Skin epidermis (tissue), 12 donors: ENCODE data around the gene C1QTNF6.
A peak's percentile ranks its signal among the peaks of the same experiment; 100 is the strongest.

Experiments used
- H3K27ac ChIP-seq, 21 experiments: fragments of 200-600 bp; sonication (generic) in 11 of 21; one replicate each; pipeline ENCODE4 v1.5.0; 2020; ENCODE audit warnings: mild to moderate bottlenecking in 3 of 21, inconsistent platforms in 2 of 21, moderate library complexity in 2 of 21
- H3K4me3 ChIP-seq, 7 experiments: fragments of 200-600 bp; sonication (generic) in 2 of 7; one replicate each; pipeline ENCODE4 v1.5.0; 2020; ENCODE audit warnings: inconsistent platforms in 2 of 7, mild to moderate bottlenecking in 2 of 7, moderate library complexity in 1 of 7

C1QTNF6 gene

DNA sequence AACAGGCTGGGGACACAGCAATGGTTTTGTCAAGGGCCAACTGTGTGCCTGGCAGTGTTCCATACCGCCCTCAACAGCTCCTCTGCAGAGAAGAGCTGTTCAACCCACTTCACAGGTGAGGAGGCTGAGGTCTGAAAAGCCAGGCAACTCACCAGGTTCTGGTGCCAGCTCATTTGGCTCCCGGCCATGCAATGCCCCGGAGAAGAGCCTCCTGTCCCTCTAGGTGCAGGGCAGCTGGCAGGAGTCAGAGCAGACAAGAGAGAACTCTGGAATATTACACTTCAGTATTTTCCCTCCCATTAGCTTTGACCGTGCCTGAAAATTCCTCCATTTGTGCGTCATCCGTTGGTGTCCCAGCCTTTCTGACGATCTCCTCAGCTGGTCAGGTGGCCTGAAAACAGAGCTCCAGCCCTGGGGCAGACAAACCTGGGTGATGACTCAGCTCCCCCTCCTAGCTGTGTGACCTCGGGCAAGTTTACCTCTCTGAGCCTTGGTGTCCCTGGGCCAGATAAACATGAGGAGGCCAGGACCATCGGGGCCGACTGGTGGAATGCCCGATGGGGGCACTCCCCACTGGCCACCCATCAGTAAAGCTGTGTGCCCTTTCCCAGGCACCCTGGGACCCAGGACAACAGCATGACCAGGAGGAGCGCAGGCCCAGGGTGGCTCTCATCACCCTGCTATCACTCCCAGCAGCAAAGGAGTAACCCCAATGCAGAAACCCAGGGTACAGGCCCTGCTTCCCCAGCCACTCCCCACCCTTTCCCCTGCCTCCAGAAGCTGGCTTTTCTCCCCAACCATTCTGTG, 9.6 kb upstream of the C1QTNF6 start:
- Histone ChIP-seq H3K4me3 (peak overlapping the region in 3 of 7 experiments; percentile 51 to 72 (median 71)), H3K27ac (peak overlapping the region in 20 of 21 experiments; percentile 83 to 98 (median 95))

- H3K4me3 ChIP-seq = no peak overlapping the region
- peak overlapping the region in 18 of 21 experiments; percentile 2 to 98 (median 94) for H3K27ac ChIP-seq
Measured at GRCh38 chr22:37196539-37197450, 8.7 kb upstream of the C1QTNF6 start.

DNA sequence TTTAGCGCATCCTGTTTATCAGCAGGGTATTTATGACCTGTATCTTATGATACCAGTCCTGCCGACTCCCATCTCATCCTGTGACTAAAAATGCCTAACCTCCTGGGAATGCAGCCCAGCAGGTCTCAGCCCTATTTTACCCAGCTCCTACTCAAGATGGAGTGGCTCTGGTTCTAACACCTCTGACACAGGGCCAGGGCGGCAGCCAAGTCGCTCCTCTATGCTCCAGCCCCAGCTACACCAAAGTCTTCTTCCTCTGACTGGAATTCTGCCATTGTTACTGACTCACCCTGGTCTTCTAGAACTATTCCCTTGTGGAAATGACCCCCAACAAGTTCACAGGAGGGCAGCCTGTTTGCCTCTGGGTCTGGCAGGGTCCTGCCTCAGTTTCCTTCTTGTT, 7.9 kb upstream of the C1QTNF6 start:
- no peak overlapping the region for H3K4me3 ChIP-seq
- peak overlapping the region in 11 of 21 experiments; percentile 64 to 98 (median 95) for H3K27ac ChIP-seq

GRCh38 chr22:37194750-37195149, 6.7 kb upstream of the C1QTNF6 start:
- H3K27ac ChIP-seq = peak overlapping the region in 9 of 21 experiments; percentile 1 to 77 (median 37)
- H3K4me3 ChIP-seq = no peak overlapping the region

GRCh38 chr22:37193629-37194191, 5.7 kb upstream of the C1QTNF6 start:
- Histone ChIP-seq H3K4me3 (no peak overlapping the region), H3K27ac (peak overlapping the region in 11 of 21 experiments; percentile 13 to 77 (median 51))

GRCh38 chr22:37192741-37193140, 4.7 kb upstream of the C1QTNF6 start:
- no peak overlapping the region for H3K4me3 ChIP-seq
- H3K27ac ChIP-seq = peak overlapping the region in 8 of 21 experiments; percentile 1 to 77 (median 24)

- Histone ChIP-seq H3K27ac (no peak overlapping the region), H3K4me3 (no peak overlapping the region)
Measured at GRCh38 chr22:37192204-37192603, 4.2 kb upstream of the C1QTNF6 start.

- peak overlapping the region in 1 of 21 experiments; percentile 92 for H3K27ac ChIP-seq
Measured at GRCh38 chr22:37190262-37190780, 2.3 kb upstream of the C1QTNF6 start.

GRCh38 chr22:37188901-37189466, 937 bp upstream of the C1QTNF6 start:
- Histone ChIP-seq H3K4me3 (no peak overlapping the region), H3K27ac (peak overlapping the region in 20 of 21 experiments; percentile 68 to 93 (median 86))

More at GRCh38 chr22:37190262-37190780, 2.3 kb upstream of the C1QTNF6 start:
- H3K4me3 ChIP-seq = no peak overlapping the region

- Histone ChIP-seq H3K27ac (peak overlapping the region in 20 of 21 experiments; percentile 68 to 93 (median 86)), H3K4me3 (peak overlapping the region; percentile 20 to 39 (median 24))
Measured at GRCh38 chr22:37187552-37187890, 526 bp downstream of the C1QTNF6 start.

DNA sequence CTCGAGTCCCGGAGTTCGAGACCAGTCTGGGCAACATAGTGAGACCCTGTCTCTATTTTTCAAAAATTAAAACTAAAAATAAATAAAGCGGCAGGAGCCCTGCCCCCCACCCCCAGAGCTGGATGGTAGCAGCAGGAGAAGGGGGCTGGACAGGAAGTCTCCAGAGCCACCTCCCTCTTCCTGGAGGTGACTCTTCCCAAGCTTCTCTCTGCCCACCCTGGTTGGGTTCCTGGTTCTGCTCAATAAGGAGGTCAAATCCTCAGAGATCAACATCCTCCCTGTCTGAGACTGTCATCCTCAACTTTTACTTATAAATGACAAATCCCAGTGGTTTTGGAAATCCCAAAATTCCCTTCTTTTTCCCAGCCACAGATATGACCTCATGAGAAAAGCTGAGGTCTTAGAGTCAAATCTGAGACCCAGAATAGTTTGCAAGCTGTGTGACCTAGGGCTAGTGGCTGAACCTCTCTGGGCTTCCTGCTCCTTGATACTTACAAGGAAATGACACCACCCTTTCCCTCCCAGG, 987 bp downstream of the C1QTNF6 start:
- Histone ChIP-seq H3K27ac (peak overlapping the region in 20 of 21 experiments; percentile 68 to 93 (median 86)), H3K4me3 (peak overlapping the region; percentile 7 to 39 (median 24))

DNA sequence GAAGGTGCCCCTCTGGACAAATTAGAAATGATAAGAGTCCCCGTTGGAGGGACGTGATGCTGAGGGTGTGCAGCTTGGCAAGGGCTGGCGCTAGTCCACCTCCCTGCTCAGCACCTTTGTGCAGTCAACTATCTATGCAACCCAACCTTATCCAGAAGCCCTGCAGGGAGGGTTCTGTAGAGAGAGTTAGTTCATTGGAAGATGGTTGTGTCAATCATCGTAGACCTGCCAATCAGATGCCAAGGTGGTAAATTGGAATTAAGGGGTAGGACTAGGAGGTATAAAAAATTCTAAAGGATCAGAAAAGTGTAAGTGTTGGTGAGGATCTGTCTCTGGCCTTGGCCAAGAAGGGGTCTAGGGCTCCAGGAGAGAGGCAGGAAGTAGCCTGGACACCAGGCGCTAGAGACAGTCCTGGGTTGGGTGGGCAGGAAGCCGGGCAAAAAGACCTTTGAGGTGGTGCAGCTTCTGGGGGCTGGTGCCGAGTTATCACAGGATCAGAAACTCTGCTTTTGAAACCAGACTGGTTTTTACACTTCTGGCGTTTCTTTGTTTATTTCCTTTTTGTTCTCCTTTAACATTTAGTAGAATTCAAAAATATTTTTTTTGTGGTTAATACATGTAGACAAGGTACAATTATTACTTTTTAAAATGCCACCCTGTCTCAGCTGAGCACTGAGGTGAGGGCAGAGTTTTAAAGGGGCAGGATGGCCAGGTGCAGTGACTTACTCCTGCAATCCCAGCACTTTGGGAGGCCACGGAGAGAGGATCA, 1.6 kb downstream of the C1QTNF6 start:
- Histone ChIP-seq H3K4me3 (peak overlapping the region in 3 of 7 experiments; percentile 7 to 22 (median 20)), H3K27ac (peak overlapping the region in 19 of 21 experiments; percentile 68 to 93 (median 87))

DNA sequence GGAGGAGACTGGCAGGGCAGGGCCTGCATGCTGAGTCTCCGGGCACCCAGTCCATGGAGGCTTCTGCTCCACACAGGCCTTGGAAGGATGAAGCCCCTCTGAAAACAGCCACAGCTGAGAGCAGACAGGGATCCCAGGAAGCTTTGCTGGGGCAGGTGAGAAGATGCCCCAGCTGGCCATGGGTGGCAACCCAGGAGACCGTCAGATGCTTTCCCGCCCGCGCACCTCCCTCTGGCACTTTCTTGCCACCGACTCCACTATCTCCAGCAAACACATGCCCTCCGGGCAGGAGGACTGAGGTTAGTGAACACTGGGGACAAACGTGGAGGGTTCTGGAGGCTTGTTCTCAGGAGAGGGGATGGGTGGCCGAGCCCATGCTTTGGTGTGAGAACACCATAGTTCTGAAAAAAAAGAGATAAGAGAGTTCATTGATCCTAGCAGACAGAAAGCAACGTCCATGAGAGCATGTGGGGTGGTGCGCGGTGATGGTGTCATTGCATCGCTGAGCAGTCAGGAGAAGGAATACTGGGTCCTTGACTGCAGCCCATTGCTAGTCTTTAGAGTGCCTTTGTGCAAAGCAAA, 2.3 kb downstream of the C1QTNF6 start:
- Histone ChIP-seq H3K27ac (peak overlapping the region in 11 of 21 experiments; percentile 44 to 93 (median 87)), H3K4me3 (no peak overlapping the region)

- peak overlapping the region in 7 of 21 experiments; percentile 70 to 93 (median 91) for H3K27ac ChIP-seq
- H3K4me3 ChIP-seq = no peak overlapping the region
Measured at GRCh38 chr22:37184816-37185541, 3.1 kb downstream of the C1QTNF6 start.

DNA sequence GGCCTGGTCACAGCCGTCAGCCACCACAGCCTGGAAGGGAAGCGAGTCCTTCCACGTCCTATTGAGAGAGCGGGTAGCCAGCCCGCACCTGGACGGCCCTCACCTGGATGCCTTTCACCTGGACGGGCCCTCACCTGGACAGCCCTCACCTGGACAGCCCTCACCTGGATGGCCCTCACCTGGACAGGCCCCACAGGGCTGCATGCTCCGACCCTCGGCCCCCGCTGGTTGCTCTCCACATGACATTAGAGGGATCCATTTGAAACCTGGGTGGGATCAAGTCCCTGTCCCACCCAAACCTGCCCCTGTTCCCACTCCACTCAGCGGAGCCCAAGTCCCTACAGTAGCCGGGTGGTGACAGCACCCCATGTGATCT, 3.7 kb downstream of the C1QTNF6 start:
- peak overlapping the region in 3 of 21 experiments; percentile 70 to 92 (median 87) for H3K27ac ChIP-seq
- no peak overlapping the region for H3K4me3 ChIP-seq

- Histone ChIP-seq H3K4me3 (no peak overlapping the region), H3K27ac (peak overlapping the region in 6 of 21 experiments; percentile 20 to 92 (median 58))
Measured at GRCh38 chr22:37183432-37184379, 4.3 kb downstream of the C1QTNF6 start.
